CD4-positive, alpha-beta T cell treated with Interleukin-6 for 4 hours (primary cell): ENCODE data around the gene CADPS2.

Source experiments
- DNase-seq: peaks from one replicate; pipeline ENCODE4 v3.0.0-alpha.2; 2020; ENCODE audit warnings: mixed read lengths

Gene CADPS2

DNA sequence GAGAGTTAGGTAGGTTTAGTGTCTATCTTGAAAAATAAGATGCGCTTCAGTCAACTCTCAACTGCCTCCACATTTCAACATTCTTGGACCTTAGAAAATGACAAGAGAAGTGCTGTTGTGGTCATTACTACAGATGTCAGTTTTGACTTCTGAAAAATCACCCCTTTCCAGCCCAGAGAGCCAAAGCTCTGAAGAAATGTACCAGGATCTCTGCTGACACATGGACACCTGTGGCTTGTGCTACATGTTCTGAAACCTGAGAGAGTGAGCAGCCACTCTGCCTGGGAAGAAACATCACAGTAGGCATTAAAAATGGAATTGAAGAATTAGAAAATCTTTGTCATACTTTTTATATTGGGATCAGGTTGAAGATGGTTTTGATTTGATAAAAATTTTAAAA, 545.8 kb downstream of the CADPS2 start:
- DNase-seq: no peak

DNA sequence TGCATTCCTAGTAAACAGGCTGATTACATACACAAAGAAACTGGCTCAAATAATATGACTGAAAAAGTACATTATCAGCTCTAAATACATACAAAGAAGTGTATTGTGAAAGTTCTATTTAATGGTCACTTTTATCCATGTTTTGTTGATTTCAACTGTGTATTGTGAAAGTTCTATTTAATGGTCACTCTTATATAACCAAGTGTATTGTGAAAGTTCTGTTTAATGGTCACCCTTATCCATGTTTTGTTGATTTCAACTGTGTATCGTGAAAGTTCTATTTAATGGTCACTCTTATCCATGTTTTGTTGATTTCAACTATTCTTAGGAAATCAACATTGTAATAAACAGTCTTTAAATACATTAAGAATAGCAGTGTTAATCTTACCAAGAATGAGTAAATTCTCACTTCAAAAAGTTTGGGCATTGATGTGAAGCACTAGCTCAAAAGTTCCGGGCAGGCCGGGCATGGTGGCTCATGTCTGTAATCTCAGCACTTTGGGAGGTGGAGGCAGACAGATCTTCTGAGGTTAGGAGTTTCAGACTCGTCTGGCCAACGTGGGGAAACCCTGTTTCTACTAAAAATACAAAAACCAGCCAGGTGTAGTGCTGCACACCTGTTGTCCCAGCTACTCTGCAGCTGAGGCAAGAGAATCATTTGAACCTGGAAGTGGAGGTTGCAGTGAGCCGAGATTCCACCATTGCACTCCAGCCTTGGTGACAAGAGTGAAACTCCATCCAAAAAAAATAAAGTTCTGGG, 546.9 kb downstream of the CADPS2 start:
- no peak for DNase-seq

DNA sequence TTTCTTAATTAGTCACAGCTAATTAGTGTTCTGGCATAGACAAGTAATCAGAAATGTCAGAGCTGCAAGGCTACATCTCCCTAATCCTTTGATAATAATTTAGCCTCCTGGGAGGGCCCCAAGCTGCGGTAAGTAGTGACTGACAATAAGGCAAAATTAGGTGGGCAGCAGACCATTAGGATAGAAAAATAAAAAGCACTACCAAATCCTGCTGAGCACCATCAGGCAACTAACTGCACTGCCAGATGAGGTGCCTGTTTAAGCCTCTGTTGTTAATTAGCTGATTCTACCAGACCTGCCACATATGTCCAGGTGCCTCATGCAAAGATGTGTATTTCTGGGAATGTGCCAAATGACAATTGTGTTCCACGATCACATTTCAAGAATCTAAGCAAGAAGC, 549.2 kb downstream of the CADPS2 start:
- DNase-seq: no peak

DNA sequence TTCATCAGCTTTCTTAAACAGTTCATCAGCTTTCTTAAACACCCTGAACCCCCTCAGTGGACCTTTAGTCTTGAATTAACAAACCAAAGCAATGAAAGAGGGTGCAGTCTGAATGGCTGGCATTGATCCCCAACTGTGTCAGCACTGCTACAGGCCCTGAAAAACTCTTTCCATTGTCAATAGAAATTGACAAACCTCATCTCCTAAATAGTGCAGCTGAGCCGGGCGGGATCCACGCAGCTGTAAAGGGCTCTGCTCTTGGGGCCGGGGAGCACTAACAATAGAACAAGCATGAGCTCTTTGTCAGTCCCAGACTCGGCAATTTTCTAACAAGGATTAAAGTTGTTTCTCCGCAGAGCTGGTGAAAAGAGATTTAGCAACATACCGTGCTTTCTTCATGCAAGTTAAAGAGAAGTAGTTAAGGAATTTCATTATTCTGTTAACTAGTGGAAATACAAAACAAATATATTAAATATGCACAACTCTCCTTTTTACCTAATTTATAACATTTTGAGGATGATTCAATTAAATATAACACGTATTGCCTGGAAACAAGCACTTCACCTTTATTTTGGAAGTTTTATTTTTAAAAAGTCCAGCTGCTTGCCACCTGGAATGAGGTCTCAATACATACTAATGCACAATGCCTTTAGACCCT, 557.0 kb downstream of the CADPS2 start:
- DNase-seq: no peak

DNA sequence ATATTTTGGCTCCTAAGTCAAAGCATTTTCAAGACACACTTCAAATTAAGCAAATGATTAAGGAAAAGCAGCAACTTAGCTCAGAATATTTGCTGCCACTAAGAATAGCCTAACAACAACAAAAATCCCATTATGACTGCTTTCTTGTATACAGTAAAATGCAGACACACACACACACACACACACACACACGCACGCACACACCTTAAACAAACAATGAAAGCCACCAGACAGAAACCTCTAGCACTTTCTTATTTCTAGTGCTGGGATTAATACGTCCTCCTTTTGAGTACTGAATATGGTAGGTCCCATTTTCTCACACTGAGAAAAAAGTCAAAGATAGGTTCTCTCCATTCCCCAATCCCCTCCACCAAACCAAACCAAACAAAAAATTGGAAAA, 558.3 kb downstream of the CADPS2 start:
- no peak for DNase-seq

DNA sequence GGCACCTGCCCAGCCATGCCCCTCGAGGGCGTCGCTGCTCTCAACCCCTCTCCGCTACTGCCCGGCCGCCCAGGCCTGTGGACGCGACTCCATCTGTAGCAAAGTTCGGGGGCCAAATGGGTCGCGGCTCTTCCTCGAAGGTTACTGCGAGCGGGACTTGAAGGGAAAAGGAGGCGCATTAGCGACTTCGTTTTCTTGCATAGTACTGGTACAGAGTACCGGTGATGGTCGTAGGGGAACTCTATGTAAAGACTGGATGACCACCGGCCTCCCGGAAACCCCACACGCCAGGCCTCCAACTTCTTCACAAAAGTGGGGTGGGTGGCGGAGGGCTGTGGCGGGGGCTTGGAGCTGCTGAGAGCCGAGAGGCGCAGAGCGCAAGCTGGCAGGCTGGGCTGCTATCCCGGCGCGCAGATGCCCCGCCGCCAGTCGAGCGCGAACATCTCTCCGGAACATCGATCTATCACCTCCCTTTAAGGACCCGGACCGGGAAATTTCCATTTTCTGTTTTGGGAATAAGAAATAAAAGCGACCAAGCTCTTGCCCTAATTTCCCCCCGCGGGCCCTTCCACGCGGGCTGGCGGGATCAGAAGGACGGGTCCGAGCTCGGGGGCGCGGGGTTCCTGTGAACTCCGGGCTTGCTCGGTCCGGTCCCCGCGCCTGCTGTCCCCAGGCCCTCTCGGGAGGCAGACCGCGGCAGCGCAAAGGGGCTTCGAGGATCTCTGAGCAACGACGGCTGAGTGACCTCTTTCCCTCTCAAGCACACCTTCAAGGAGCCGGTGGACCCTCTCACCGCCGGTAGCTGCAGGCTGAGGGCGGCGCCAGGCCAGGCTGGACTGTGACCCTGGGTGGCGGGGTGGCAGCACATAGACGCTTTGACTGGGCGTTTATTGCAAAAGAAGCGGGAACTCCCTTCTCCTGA, 569.5 kb downstream of the CADPS2 start:
- no peak for DNase-seq

DNA sequence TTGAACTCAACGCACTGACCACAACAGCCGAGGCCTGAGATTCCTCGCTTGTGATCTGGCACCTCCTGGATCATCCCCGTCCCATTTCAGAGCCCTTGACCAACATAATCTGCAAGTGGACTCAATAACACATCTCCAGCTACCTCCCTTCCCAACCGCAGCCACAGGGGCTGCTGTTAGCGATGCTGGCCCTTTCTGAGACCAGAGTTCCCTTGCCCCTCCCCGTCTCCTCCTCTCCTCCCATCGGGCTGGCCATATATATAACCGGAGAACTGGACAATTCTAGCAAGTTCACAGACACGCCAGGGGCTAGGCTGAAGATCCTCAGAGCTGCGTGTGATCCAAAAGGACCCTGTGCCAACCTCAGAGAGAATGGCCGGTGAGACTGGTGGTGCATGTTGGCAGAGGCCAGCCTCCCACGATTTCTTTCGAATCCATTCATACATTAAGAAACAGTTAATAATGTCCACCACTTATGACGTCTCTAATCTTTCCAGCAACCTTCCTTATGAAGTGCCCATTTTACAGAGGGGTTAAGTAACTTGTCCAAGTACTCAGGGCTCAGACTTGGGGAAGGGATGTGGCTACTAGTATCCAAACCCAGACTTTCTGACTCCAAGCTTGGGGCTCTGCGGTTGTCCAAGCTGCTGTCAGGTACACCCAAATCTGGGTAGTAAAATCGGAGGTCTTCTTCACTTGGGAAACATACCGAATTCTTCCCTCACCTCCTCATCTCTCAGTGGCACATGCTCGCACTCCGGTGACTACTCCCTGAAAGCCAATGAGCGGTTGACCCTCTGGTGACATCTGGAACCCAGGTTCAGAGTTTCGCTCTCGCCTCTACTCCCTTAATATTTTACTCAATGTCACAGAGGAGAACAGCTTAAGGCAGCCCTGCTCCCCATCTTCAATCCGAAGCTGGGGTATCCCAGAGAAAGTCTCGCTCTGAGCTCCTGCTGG, 570.5 kb downstream of the CADPS2 start:
- no peak for DNase-seq

DNA sequence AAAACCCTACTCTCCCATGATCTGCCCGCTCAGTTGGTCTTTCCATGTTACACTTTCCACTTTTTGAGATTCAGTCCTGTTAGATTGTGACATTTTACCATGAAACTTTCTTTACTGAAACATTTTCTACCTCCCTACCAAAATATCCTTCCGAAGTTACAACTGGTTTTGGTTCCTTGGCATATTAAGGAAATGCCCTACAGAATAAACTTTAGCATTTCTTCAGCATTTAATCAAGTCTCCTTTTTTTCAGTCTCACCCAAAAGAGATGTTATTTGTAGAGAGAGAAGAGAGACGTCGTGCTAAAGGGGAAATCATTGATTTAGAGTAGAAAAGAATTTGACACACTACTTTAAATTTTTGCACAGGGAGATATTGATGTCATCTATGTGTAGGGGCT, 572.0 kb downstream of the CADPS2 start:
- no peak for DNase-seq

DNA sequence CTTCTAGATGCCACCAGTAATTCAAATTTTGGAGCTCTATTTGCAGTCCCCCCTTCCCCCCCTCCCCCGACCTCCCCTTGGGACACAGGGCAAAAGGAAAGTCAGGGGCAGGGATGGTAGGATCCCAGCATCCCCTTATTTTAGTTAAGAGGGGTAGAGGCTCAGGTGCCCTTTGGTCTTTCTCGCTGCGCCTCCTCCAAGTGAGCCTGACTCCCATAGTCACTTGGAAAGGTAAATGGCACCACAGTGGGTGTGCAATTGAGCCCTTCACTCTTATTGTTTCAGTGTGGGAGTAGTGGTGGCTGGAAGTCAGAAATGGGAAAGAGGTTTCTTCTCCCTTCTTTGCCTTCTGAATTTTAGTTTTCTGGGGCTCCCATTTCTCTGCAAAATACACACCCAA, 573.5 kb downstream of the CADPS2 start:
- no peak for DNase-seq

DNA sequence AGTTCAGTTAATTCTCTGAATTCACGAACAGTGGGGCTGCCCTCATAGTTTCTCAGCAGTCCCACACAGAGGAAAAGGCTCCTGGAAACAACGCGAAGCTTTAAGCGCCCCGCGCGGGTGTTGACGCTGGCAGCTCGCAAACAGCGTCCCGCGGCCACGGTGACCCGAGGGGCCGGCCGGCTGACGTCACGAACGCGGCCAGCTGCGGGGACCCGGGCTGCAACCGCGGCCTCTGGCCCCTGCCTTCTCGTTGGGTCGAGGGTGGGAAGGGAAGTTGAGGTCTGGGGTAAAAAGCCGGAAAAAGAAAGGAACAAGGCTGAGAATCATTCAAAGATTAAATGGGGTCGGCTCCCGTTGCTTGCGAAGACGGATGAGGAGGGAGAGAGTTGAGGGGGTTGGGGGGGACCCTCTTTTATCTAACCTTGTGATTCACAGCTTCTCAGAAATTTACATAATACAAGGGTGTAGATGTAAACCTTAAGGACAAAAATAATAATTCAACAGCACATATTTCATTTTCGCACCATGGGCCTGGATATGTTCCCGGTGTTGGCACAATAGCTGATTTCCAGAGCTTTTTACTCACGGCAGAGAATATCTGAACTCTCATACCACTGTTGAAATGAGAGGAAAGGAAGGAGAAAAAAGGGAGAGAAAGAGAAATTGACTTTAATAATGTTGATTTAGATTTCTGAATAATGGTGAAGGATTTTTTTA, 574.4 kb downstream of the CADPS2 start:
- no peak for DNase-seq

DNA sequence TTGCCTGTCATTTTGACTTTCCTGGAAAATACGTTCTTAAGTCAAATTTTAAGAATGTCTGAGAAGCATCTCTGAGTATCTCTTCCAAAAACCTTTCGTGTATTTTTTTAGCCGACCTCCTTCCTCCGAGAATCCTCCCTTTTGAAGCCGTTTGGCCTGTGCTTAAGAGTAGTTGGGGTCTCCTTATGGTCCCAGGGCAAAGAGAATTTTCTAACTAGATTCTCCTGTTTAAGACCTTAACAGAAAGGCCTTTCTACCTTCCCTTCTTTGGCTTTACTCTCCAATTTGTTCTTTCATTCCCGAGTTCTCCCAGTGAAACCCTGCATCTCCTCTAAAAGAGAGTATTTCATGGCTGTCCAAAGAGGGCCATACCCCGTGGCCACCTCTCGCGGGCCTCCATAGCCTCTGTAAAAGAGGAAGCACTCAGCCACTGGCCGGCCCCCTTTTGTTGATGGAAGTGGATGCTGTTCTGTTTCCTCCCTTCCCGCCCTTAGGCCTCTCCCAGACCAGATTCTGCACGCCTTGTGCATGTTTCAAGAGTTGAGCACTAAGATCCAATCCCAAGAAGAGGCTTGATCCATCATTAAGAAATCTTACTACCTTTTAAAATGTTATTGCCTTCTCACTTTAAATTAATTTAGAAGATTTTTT, 575.1 kb downstream of the CADPS2 start:
- no peak for DNase-seq

DNA sequence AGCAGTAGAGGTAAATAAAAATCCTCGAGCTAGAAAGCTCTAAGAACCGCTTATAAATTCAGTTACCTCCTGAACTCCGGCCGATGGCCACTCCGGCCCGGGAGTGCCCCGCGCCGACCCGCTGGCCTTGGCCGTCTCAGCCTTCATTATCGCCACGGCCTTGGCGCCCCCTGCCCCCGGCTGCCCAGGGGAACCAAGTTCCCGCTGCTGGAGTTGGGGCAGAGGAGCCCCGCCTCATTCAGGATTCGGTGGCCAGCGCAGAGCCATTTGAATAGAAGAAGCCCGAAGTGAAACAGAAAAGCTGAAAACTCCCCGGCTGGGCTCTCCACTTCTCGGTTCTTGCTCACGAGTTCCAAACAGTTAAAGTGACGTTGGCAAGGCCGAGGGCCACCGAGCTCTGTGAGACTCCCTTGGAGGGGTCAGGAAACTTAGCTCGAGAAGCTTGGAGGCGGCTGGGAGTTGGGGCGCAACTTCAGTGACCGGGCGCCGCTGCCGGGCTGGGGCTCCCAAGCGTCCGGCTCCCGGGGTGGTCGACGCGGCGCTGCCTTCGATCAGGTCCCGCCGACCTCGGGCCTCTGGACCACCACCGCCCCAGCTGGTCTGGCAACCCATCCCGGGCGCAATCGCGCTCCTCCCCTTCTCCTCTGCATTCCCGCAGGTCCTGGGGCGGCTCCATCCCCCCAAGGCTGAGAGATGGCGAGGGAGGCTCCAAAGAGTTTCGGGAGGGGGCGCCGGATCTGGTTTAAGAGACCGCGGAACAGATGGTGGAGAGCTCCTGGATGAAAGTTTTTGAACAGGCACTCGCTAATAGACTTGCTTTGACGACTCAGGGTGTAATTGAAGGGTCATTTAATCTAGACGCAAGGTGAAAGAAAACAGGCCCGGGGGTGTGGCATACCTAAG, 575.9 kb downstream of the CADPS2 start:
- DNase-seq: no peak

DNA sequence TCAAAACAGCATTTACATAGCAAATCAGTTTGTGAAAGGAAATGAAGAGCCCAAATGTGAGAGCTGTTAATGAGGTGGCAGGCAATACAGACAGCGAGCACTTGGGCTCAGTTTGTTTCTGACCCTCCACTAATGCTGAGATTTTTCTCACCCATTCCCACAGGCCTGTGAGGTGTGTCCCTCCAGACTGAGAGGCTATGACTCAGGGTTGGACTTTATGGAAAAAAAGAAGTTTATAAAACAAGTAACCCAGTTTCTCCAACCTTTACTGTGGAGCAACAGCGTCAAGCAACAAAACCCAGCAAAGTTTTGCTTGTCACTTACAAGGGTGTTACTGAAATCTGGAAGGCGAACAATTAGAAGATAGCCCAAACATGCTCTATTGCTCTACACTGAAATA, 576.8 kb downstream of the CADPS2 start:
- no peak for DNase-seq

DNA sequence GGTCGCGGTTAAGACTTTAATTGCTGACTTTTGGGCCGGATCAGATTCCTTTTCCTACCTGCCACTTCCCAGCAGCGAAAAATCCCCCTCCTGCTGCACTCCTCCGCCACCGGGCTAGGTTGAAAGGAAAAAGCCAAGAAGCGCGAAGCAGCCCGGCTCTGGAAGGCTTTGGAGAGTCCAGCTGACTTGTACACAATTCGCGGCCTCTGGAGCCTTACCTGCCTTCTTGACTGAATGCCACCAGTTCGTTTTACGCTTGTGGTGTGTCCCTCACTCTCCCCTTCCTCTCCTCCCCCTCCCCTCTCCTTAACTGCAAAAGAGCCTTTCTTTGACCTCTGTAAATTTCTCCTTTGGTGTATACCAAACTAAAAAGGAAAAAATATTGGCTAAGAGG, 579.0 kb downstream of the CADPS2 start:
- DNase-seq: no peak

DNA sequence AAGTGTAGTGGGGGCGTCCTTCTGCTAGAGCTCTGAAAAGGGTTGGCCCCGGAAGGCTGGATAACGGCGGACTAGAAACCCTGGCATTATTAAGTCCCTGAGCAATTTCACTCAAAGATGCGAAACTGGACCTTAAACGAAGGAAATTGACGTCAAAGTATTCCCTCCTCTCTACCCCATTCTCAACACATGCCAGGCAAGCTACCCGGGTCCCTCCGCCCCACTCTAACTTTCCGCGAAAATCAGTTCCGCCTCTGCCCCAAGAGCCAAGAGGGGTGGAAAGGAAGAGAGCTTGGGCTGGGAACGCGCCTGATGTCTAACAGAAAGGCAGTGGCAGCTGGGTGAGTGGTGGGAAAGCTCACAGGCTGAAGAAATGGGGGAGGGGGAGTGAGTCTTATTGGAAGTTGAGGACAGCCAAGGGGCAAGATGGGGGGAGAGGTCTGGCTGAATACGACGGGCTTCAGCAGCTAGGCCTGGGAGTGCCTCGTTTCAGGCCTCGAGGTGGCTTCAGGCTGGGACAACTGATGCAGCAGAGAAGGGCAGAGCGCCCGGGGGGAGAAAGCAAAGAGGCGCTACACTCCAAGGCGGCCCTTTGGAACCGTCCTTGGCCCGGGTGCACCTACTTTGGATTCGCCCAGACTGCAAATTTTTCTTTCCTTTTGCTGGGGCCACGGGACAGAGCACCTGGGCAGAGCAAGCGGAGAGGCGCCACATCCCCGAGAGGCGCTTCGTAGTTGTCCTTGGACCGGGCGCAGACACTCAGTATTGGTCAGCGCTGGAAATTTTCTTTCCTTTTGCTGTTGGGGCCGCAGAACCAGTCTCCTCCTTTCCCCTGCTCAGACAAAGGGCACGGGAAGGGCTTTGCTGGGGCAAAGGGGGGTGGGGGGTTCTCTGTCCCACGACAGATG, 579.7 kb downstream of the CADPS2 start:
- DNase-seq: no peak

DNA sequence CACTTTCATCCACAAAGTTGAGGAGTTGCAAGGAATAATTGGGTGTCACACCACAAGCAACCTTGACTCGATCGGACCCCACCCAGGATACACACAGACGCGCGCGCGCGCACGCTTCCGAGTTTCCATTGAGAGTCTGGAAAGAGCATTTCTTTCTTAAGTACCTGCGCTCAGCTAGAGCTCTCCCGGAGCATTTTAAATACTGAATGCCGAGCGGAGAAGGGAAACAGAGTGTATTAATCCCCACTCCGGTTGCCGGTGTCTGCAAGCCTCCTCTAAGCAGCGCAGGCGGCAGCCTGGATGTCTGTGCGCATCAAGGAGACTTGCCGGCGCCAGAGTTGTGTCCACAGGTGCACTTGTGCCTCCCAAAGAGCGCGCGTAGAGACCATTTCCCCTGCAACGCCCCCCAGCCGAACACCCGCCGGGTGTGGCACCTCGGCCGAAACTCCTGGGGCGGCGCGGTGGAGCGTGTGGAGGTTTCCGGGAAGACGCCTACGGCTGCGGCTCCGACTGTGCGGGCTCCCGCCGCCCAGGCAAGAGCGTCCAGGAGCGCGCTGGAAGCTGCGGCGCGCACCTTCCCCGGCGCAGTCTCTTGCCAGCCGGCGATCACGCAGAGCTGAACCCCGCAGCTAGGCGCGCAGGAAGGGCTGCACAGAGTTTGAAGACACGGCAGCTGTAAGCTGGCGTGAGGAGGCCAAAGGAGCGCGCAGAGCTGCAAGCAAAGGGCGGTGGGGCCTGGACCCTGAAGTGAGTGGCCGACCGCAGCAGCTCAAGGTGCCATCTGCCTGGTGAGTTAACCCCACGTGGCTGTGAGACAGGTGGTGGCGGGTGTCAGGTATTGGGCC, 580.6 kb downstream of the CADPS2 start:
- DNase-seq: no peak

DNA sequence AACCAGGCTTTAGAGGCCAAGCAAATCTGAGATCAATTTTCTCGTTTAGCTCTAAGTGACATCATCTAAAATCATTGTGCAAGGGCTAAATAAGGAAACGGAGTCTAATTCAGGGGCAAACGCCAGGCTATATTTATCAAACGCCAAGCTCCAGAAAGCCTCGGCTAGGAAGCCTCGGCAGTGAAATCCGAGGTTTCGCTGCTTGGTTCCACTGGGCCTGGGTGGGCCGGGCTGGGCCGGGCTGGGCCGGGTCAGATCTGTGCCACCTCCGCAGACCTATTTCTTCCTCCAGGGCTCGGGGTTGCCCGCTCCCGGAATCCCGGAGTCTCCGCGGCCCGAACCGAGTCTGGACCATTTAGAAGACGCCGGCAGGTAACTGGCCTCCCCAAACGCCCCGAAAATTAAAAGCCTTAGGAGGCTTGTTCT, 581.3 kb downstream of the CADPS2 start:
- DNase-seq: no peak
